Measurements from ENCODE around the gene ST3GAL5.
"Not testable (repeated sequence)": the region's sequence is repeated elsewhere in the genome, so short reads cannot be mapped to it uniquely, and the experiment has no call there.

The ST3GAL5 gene

DNA sequence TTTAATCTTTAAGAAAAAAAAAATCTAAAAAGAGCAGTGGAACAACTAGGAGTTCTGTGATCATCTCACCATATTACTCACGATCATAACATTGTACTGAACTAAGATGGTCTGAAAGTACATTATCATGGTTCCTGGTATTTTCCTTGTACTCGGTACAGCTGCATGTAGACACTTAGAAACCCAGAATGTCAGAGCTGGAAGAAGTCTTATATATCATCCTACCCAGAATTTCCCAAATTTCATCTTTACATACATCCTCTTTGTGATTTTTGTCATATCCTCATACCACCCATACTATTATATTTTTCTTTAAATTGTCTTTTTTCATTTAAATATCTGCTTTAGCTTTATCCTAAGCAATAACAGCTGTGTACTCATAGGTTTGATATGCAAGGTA is 12.4 kb upstream of the ST3GAL5 start:
- TF ChIP-seq CTCF (IDR thresholded peaks at IDR 0.05; ENCODE audit: low read depth, low read length, missing control alignments): no peak
- H3K4me3 ChIP-seq (replicated peaks; ENCODE audit: low read depth, low read length): no peak overlapping the region
- DNase-seq (ENCODE audit: extremely low read depth, low read depth): no peak

DNA sequence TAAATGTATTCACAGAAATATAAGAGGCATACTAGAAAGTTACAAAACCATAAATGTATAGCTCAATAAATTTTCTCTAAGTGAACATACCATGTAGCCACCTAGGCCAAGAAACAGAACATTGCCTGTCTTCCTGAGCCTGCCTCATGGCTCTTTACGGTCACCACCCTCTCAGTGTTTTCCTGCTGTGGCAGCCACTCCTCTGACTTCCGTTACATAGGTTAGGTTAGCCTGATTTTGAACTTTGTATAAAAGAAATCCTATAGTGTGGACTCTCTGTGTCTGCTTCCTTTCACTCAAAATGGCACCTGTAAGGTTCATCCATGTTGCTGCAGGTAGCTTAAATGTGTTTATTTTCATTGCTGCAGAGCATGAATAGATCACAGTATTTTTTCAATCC is 11.6 kb upstream of the ST3GAL5 start:
- TF ChIP-seq CTCF (IDR thresholded peaks at IDR 0.05; ENCODE audit: low read depth, low read length, missing control alignments): no peak
- no peak for DNase-seq (ENCODE audit: extremely low read depth, low read depth)

DNA sequence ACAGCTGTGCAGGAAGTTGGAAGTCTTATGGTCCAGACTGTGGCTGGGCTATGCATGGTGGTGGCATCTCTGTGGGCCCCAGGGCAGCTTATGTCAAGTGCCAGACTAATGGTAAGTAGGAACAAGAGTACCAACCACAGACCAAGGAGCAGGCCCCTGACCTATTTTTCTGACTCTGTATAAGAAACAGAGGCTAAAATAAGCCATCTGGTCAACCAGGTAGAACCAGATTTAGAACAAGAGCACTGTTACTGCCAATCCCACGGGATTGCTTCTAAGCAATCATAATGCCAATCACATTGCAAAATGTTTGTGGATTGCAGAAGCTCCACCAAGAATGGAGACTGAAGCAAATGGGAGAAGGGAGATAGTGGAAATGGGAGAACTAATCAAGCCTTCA is 11.1 kb upstream of the ST3GAL5 start:
- TF ChIP-seq CTCF (IDR thresholded peaks at IDR 0.05; ENCODE audit: low read depth, low read length, missing control alignments): no peak
- DNase-seq (ENCODE audit: extremely low read depth, low read depth): no peak
- no peak overlapping the region for H3K4me3 ChIP-seq (replicated peaks; ENCODE audit: low read depth, low read length)

More for the DNA sequence above, 11.6 kb upstream of the ST3GAL5 start:
- no peak overlapping the region for H3K4me3 ChIP-seq (replicated peaks; ENCODE audit: low read depth, low read length)

DNA sequence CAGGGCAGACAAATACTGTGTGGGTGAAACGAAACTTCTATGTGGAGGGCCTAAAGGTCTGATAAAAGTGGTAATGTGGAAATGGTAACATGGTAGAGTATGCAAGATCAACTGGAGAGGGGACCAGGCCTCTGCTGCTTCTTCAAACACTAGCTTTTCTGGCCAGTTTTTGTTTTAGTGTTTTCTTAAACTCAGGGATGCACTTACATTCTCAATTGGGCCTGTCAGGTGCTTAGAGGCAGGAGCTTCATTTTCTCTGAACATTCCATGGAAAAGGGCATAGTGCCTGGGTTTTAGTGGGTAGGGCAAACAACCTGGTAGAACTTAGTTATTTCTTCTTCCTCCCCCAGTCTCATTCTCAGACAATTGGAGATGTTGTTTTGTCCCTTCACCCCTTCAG is 10.5 kb upstream of the ST3GAL5 start:
- no peak overlapping the region for H3K4me3 ChIP-seq (replicated peaks; ENCODE audit: low read depth, low read length)
- no peak for DNase-seq (ENCODE audit: extremely low read depth, low read depth)
- TF ChIP-seq CTCF (IDR thresholded peaks at IDR 0.05; ENCODE audit: low read depth, low read length, missing control alignments): no peak

GRCh38 chr2:85898881-85899280 is 10.1 kb upstream of the ST3GAL5 start:
- DNase-seq (ENCODE audit: extremely low read depth, low read depth): no peak
- no peak for TF ChIP-seq CTCF (IDR thresholded peaks at IDR 0.05; ENCODE audit: low read depth, low read length, missing control alignments)
- no peak overlapping the region for H3K4me3 ChIP-seq (replicated peaks; ENCODE audit: low read depth, low read length)

GRCh38 chr2:85894554-85895278 is 5.9 kb upstream of the ST3GAL5 start:
- DNase-seq (ENCODE audit: extremely low read depth, low read depth); H3K4me3 ChIP-seq (replicated peaks; ENCODE audit: low read depth, low read length): not testable (repeated sequence)

GRCh38 chr2:85893428-85894258 is 4.9 kb upstream of the ST3GAL5 start:
- no peak overlapping the region for H3K4me3 ChIP-seq (replicated peaks; ENCODE audit: low read depth, low read length)
- no peak for DNase-seq (ENCODE audit: extremely low read depth, low read depth)
- no peak for TF ChIP-seq CTCF (IDR thresholded peaks at IDR 0.05; ENCODE audit: low read depth, low read length, missing control alignments)
